Measurements from ENCODE around the gene EVA1B.

Gene EVA1B

GRCh38 chr1:36307601-36308330 is 15.7 kb downstream of the EVA1B start:
- Mint-ChIP-seq H3K27ac (no peak overlapping the region), H3K27me3 (no peaks in the 10 kb centered on the region), H3K4me1 (peaks cover 42% of the 10 kb centered on the region), H3K36me3 (ENCODE audit: low read depth) (peaks cover 20% of the 10 kb centered on the region), H3K9me3 (no peaks in the 10 kb centered on the region), H3K4me3 (peak overlapping the region; percentile 90)
- ATAC-seq: no peak
- DNase-seq: no peak

- peak overlapping the region; percentile 80 for H3K27ac Mint-ChIP-seq
- H3K4me3 Mint-ChIP-seq: peak overlapping the region; percentile 90
- peaks cover 28% of the 10 kb centered on the region for H3K36me3 Mint-ChIP-seq (ENCODE audit: low read depth)
- no peaks in the 10 kb centered on the region for H3K9me3 Mint-ChIP-seq
- DNase-seq: peak; percentile 95
- H3K27me3 Mint-ChIP-seq: no peaks in the 10 kb centered on the region
- H3K4me1 Mint-ChIP-seq: peaks cover 50% of the 10 kb centered on the region
- peak; percentile 95 for ATAC-seq
Measured at GRCh38 chr1:36306902-36307456, 16.5 kb downstream of the EVA1B start.

GRCh38 chr1:36306210-36306901 is 17.1 kb downstream of the EVA1B start, which contains the start of gene SH3D21:
SH3D21 (plus strand) TSS chr1:36306368; CDS start chr1:36306421, 53 bp downstream.
- Mint-ChIP-seq H3K27me3 (no peaks in the 10 kb centered on the region), H3K4me1 (peaks cover 56% of the 10 kb centered on the region), H3K36me3 (ENCODE audit: low read depth) (peaks cover 32% of the 10 kb centered on the region), H3K4me3 (peak within 1 kb of the TSS; percentile 90), H3K27ac (peak within 1 kb of the TSS; percentile 80), H3K9me3 (no peaks in the 10 kb centered on the region)
- ATAC-seq (peak; percentile 31), DNase-seq (peak; percentile 57)

- Mint-ChIP-seq H3K27me3 (no peaks in the 10 kb centered on the region), H3K4me1 (peaks cover 61% of the 10 kb centered on the region), H3K36me3 (ENCODE audit: low read depth) (peaks cover 37% of the 10 kb centered on the region), H3K9me3 (no peaks in the 10 kb centered on the region), H3K4me3 (peak overlapping the region; percentile 38), H3K27ac (peak overlapping the region; percentile 80)
- ATAC-seq (no peak), DNase-seq (no peak)
Measured at GRCh38 chr1:36305915-36306209, 17.6 kb downstream of the EVA1B start.

- Mint-ChIP-seq H3K4me3 (peak overlapping the region; percentile 38), H3K27me3 (no peaks in the 10 kb centered on the region), H3K9me3 (no peaks in the 10 kb centered on the region), H3K27ac (peak overlapping the region; percentile 80), H3K36me3 (ENCODE audit: low read depth) (peaks cover 40% of the 10 kb centered on the region), H3K4me1 (peaks cover 66% of the 10 kb centered on the region)
- peak; percentile 33 for ATAC-seq
- DNase-seq: peak; percentile 51
Measured at GRCh38 chr1:36304970-36305914, 18.2 kb downstream of the EVA1B start.

GRCh38 chr1:36304521-36304920 is 18.9 kb downstream of the EVA1B start:
- no peaks in the 10 kb centered on the region for H3K9me3 Mint-ChIP-seq
- peak overlapping the region; percentile 38 for H3K4me3 Mint-ChIP-seq
- peaks cover 73% of the 10 kb centered on the region for H3K4me1 Mint-ChIP-seq
- ATAC-seq (no peak), DNase-seq (no peak)
- peak overlapping the region; percentile 80 for H3K27ac Mint-ChIP-seq
- H3K27me3 Mint-ChIP-seq: no peaks in the 10 kb centered on the region
- peaks cover 40% of the 10 kb centered on the region for H3K36me3 Mint-ChIP-seq (ENCODE audit: low read depth)

- Mint-ChIP-seq H3K4me3 (no peak overlapping the region), H3K4me1 (peaks cover 78% of the 10 kb centered on the region), H3K36me3 (ENCODE audit: low read depth) (peaks cover 44% of the 10 kb centered on the region), H3K27me3 (no peaks in the 10 kb centered on the region), H3K27ac (peak overlapping the region; percentile 57), H3K9me3 (no peaks in the 10 kb centered on the region)
- ATAC-seq (no peak), DNase-seq (no peak)
Measured at GRCh38 chr1:36303650-36304360, 19.6 kb downstream of the EVA1B start.

GRCh38 chr1:36303244-36303643 is 20.2 kb downstream of the EVA1B start:
- Mint-ChIP-seq H3K9me3 (no peaks in the 10 kb centered on the region), H3K36me3 (ENCODE audit: low read depth) (peaks cover 45% of the 10 kb centered on the region), H3K27ac (peak overlapping the region; percentile 57), H3K27me3 (no peaks in the 10 kb centered on the region), H3K4me1 (peaks cover 80% of the 10 kb centered on the region), H3K4me3 (no peak overlapping the region)
- DNase-seq: no peak
- ATAC-seq: no peak

- no peaks in the 10 kb centered on the region for H3K9me3 Mint-ChIP-seq
- peaks cover 55% of the 10 kb centered on the region for H3K36me3 Mint-ChIP-seq (ENCODE audit: low read depth)
- DNase-seq (no peak), ATAC-seq (no peak)
- H3K27me3 Mint-ChIP-seq: no peaks in the 10 kb centered on the region
- H3K4me1 Mint-ChIP-seq: peaks cover 71% of the 10 kb centered on the region
- H3K4me3 Mint-ChIP-seq: no peak overlapping the region
- H3K27ac Mint-ChIP-seq: peak overlapping the region; percentile 87
Measured at GRCh38 chr1:36301220-36301619, 22.2 kb downstream of the EVA1B start.

GRCh38 chr1:36300526-36300925 is 22.9 kb downstream of the EVA1B start:
- DNase-seq: no peak
- no peak overlapping the region for H3K4me3 Mint-ChIP-seq
- peaks cover 66% of the 10 kb centered on the region for H3K4me1 Mint-ChIP-seq

GRCh38 chr1:36298640-36299039 is 24.8 kb downstream of the EVA1B start:
- Mint-ChIP-seq H3K4me3 (no peak overlapping the region), H3K4me1 (peaks cover 48% of the 10 kb centered on the region), H3K36me3 (ENCODE audit: low read depth) (peaks cover 64% of the 10 kb centered on the region), H3K9me3 (no peaks in the 10 kb centered on the region), H3K27ac (peak overlapping the region; percentile 39), H3K27me3 (no peaks in the 10 kb centered on the region)
- DNase-seq (no peak), ATAC-seq (no peak)

More at GRCh38 chr1:36300526-36300925, 22.9 kb downstream of the EVA1B start:
- ATAC-seq: peak; percentile 74
- Mint-ChIP-seq H3K36me3 (ENCODE audit: low read depth) (peaks cover 59% of the 10 kb centered on the region), H3K27me3 (no peaks in the 10 kb centered on the region), H3K27ac (peak overlapping the region; percentile 87), H3K9me3 (no peaks in the 10 kb centered on the region)

GRCh38 chr1:36297062-36297461 is 26.4 kb downstream of the EVA1B start:
- DNase-seq: no peak
- no peak for ATAC-seq
- Mint-ChIP-seq H3K9me3 (no peaks in the 10 kb centered on the region), H3K4me3 (no peak overlapping the region), H3K27me3 (no peaks in the 10 kb centered on the region), H3K27ac (no peak overlapping the region), H3K4me1 (peaks cover 35% of the 10 kb centered on the region), H3K36me3 (ENCODE audit: low read depth) (peaks cover 61% of the 10 kb centered on the region)

- no peak overlapping the region for H3K4me3 Mint-ChIP-seq
- no peaks in the 10 kb centered on the region for H3K9me3 Mint-ChIP-seq
- ATAC-seq (no peak), DNase-seq (no peak)
- H3K36me3 Mint-ChIP-seq (ENCODE audit: low read depth): peaks cover 57% of the 10 kb centered on the region
- H3K27me3 Mint-ChIP-seq: no peaks in the 10 kb centered on the region
- H3K4me1 Mint-ChIP-seq: peaks cover 18% of the 10 kb centered on the region
- no peak overlapping the region for H3K27ac Mint-ChIP-seq
Measured at GRCh38 chr1:36295390-36295789, 28.1 kb downstream of the EVA1B start.

- H3K36me3 Mint-ChIP-seq (ENCODE audit: low read depth): peaks cover 74% of the 10 kb centered on the region
- peaks cover 38% of the 10 kb centered on the region for H3K4me1 Mint-ChIP-seq
- H3K27ac Mint-ChIP-seq: peak overlapping the region; percentile 34
- H3K4me3 Mint-ChIP-seq: no peak overlapping the region
- DNase-seq (no peak), ATAC-seq (no peak)
- no peaks in the 10 kb centered on the region for H3K9me3 Mint-ChIP-seq
- no peaks in the 10 kb centered on the region for H3K27me3 Mint-ChIP-seq
Measured at GRCh38 chr1:36287595-36287994, 35.9 kb downstream of the EVA1B start.

Data from activated naive CD8-positive, alpha-beta T cell treated with anti-CD3 and anti-CD28 coated beads, Interleukin-2, amount 50 U/mL, for 24 hours (primary cell).